ENCODE results near the gene DRD5.

DNA sequence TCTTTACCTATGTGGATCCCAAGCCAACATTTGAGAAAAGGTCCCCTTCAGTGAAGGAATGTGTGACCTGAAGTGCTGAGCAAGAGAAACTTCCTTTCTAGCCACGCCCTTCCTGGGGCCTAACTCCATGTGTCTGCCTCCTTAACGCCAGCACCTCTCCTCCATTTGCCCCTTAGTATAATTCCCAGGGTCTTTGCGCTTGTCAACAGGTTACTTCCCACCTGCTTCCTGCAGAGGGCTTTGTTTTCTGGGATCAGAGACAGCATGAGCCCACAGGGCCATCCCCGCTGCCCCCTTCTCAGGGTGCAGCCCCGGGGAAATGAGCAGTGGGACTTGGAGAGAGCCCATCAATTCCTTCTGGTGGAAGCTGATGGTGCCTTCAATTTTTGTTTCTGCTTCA, 45.9 kb upstream of the DRD5 start:
- TF ChIP-seq POLR2A (IDR thresholded peaks at IDR 0.05; ENCODE audit: low read depth, low read length) = no peak
- TF ChIP-seq CTCF (IDR thresholded peaks at IDR 0.05; ENCODE audit: extremely low read depth in 1 of 2, insufficient read depth in 1 of 2, low read depth in 1 of 2, low read length in 2 of 2) = no peak

Data from endothelial cell of umbilical vein (primary cell).